CD8-positive, alpha-beta memory T cell (primary cell): ENCODE measurements around the gene CROCC. TPM values are rescaled to one million over a fixed set of nuclear protein-coding genes. Genes with fewer than 3 reads are reported as not detected.
A peak's percentile ranks its signal among the peaks of the same experiment; 100 is the strongest.

ENCODE experiments used
- CTCF ChIA-PET: fragments of 350-600 bp; sonication (Branson Sonifier 250); formaldehyde crosslinking; loops from one replicate; lab custom pipeline; 2021; ENCODE audit warnings: antibody characterized with exemption; lab: Charles Lee
- POLR2A ChIA-PET: fragments of 350-600 bp; sonication (Branson Sonifier 250); formaldehyde crosslinking; loops from one replicate; lab custom pipeline; 2021; ENCODE audit warnings: antibody characterized with exemption; lab: Charles Lee
- DNase-seq, 5 donors: peaks; one replicate each; pipeline versions ENCODE4 v3.0.0 to v3.0.0-alpha.2; 2020 to 2022; ENCODE audit warnings: mixed read lengths in 1 of 5
- H3K27ac ChIP-seq: one replicate; pipeline ENCODE4 v1.7.0; 2013; ENCODE audit warnings: low read depth, mild to moderate bottlenecking, low read length, moderate library complexity
- H3K27me3 ChIP-seq: 2 replicates; pipeline ENCODE4 v1.7.0; 2013; ENCODE audit warnings: low read length, mild to moderate bottlenecking; ENCODE audit not compliant: insufficient read depth, poor library complexity, severe bottlenecking
- H3K36me3 ChIP-seq: 2 replicates; pipeline ENCODE4 v1.7.0; 2013; ENCODE audit warnings: mild to moderate bottlenecking, low read length, moderate library complexity; ENCODE audit not compliant: insufficient read depth
- H3K4me1 ChIP-seq: 2 replicates; pipeline ENCODE4 v1.7.0; 2013; ENCODE audit warnings: mild to moderate bottlenecking, low read length, moderate library complexity; ENCODE audit not compliant: insufficient read depth
- H3K4me3 ChIP-seq: 2 replicates; pipeline ENCODE4 v1.7.0; 2013; ENCODE audit warnings: mild to moderate bottlenecking, low read length
- H3K9me3 ChIP-seq: 2 replicates; pipeline ENCODE4 v1.7.0; 2013; ENCODE audit warnings: mild to moderate bottlenecking, low read length
- H3K27ac Mint-ChIP-seq, 8 donors: one replicate each; pipeline ENCODE4 v1.8.0; 2020 to 2021; ENCODE audit warnings: mixed read lengths in 8 of 8, mild to moderate bottlenecking in 6 of 8, inconsistent platforms in 3 of 8, moderate library complexity in 3 of 8
- H3K27me3 Mint-ChIP-seq, 2 donors: one replicate each; pipeline ENCODE4 v1.8.0; 2020 to 2021; ENCODE audit warnings: mixed read lengths in 2 of 2, mild to moderate bottlenecking in 1 of 2, moderate library complexity in 1 of 2
- H3K36me3 Mint-ChIP-seq, 3 donors: one replicate each; pipeline ENCODE4 v1.8.0; 2020 to 2021; ENCODE audit warnings: mixed read lengths in 3 of 3, inconsistent platforms in 1 of 3, mild to moderate bottlenecking in 1 of 3
- H3K4me1 Mint-ChIP-seq, 3 donors: one replicate each; pipeline ENCODE4 v1.8.0; 2020 to 2021; ENCODE audit warnings: mixed read lengths in 3 of 3, inconsistent platforms in 1 of 3, mild to moderate bottlenecking in 1 of 3
- H3K4me3 Mint-ChIP-seq, 7 donors: one replicate each; pipeline ENCODE4 v1.8.0; 2020 to 2021; ENCODE audit warnings: mixed read lengths in 7 of 7, mild to moderate bottlenecking in 6 of 7, moderate library complexity in 4 of 7, inconsistent platforms in 2 of 7
- H3K9me3 Mint-ChIP-seq, 5 donors: one replicate each; pipeline ENCODE4 v1.8.0; 2020 to 2022; ENCODE audit warnings: mixed read lengths in 5 of 5, mild to moderate bottlenecking in 3 of 5, moderate library complexity in 2 of 5, inconsistent platforms in 1 of 5
- polyA plus RNA-seq: library from polyadenylated mRNA; unstranded; fragments of 300-500 nt; fragmentation: Illumina TruSeq; gene quantifications from one replicate; pipeline ENCODE4 v1.2.3, GENCODE V29; 2021
- total RNA-seq, 2 experiments: library from RNA; stranded (reverse); gene quantifications; one replicate each; pipeline ENCODE4 v1.2.3, GENCODE V29; 2021

Gene CROCC
- total and polyA plus RNA-seq, 3 experiments from 2014 or later: 6.9 to 30.1 (median 25.6) TPM

DNA sequence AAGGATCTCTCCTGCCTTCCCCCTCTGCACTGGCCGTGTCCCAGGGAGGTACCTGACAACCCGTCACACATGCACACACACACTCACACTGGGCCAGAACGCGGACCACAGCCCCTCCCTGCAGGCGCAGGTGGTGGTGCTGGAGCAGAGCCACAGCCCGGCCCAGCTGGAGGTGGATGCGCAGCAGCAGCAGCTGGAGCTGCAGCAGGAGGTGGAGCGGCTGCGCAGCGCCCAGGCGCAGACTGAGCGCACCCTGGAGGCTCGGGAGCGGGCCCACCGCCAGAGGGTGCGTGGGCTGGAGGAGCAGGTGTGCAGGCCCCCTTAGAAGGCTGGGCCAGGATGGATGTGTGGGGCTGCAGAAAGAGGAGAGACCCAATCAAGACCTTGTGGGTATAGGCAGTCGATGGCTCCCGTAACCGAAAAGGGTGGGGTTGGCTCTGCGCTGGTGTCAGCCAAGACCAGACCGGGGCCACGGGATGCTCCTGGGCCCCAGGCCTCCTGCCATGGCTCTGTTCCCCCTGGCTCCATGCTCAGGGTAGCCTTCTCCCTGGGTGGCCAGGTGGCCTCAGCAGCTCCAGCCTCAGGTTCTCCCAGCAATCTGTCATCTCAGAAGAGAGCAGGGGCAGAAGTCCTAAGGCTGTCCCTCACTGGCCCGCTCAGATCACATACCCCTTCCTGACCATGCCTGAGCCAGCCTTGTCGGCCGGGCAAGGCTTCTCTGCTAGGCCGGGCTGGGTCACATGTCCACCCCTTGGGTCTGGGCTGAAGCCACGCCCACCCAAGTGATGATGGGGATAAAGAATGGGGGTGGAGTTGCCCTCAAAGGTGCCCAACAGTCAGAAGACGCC is 49.8 kb downstream of the CROCC start:
- H3K9me3 Mint-ChIP-seq: no peaks in the 10 kb centered on the region
- H3K27ac Mint-ChIP-seq: peak overlapping the region in 1 of 8 donors; percentile 36
- ChIA-PET POLR2A (no interaction called here), CTCF (no interaction called here)
- H3K4me3 ChIP-seq: no peak overlapping the region
- no peak for DNase-seq
- no peaks in the 10 kb centered on the region for H3K4me1 ChIP-seq
- H3K27me3 ChIP-seq: no peaks in the 10 kb centered on the region
- no peak overlapping the region for H3K27ac ChIP-seq
- H3K27me3 Mint-ChIP-seq: no peaks in the 10 kb centered on the region
- H3K36me3 ChIP-seq: no peaks in the 10 kb centered on the region
- H3K4me1 Mint-ChIP-seq: no peaks in the 10 kb centered on the region
- H3K36me3 Mint-ChIP-seq: peaks cover 0 to 31% (median 5%) of the 10 kb centered on the region in 3 donors
- H3K9me3 ChIP-seq: no peaks in the 10 kb centered on the region
- no peak overlapping the region for H3K4me3 Mint-ChIP-seq

DNA sequence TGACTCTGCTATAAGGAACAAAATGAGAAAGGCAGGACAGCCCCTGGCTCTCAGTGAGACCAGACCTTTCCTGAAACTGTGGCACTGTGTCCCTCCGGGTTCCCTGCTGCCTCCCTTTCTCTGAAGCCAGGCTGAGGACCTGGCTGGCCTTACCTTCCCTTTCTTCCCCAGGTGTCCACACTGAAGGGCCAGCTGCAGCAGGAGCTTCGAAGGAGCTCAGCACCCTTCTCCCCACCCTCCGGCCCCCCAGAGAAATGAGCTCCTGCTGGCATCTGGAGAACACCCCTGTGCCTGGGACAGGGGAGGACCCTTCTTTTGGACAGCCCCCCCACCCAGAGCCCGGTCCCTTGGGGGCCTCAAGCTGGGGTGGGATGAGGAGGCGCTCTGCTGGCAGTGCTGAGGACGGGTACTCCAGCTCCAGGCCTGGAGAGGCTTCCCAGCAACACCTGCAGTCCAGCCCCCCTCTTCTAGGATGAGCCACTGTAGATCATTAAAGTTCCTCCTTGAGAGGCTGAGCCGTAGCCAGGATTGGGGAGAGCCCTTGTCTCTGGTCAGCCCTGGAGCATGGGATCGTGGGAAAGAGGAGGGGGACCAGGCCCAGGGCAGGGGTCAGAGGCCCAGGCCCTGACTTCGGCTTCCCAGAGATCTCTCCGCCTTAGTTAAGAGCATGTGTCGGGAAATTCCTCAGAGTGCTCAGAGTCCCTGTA is 50.6 kb downstream of the CROCC start:
- Mint-ChIP-seq H3K4me3 (no peak overlapping the region), H3K27ac (peak overlapping the region in 2 of 8 donors; percentile 26 to 61), H3K9me3 (no peaks in the 10 kb centered on the region), H3K27me3 (peaks cover 0 to 1% of the 10 kb centered on the region in 2 donors), H3K4me1 (no peaks in the 10 kb centered on the region), H3K36me3 (peaks cover 0 to 25% (median 4%) of the 10 kb centered on the region in 3 donors)
- Histone ChIP-seq H3K36me3 (no peaks in the 10 kb centered on the region), H3K27me3 (no peaks in the 10 kb centered on the region), H3K9me3 (no peaks in the 10 kb centered on the region), H3K4me3 (no peak overlapping the region), H3K4me1 (no peaks in the 10 kb centered on the region), H3K27ac (no peak overlapping the region)
- DNase-seq: no peak
- CTCF ChIA-PET: no interaction called here
- POLR2A ChIA-PET: no interaction called here

DNA sequence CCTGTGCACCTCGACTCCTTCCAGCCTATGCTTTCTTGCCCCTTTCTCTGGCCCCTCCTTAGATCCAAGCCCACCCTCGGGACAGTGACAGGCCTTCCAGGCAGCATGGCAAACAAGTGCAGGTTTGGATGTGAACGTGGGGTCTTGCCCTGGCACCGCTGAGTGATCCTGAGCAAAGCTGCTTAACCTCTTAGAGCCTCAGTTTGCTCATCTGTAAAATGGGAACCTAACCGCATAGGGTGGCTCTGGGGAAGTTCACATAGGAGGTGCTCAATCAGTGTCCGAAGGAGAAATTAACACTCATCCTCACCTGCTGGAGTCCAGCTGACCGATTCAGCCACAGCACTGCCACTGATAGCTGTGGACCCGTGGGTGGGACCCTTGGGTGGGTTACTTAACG is 51.5 kb downstream of the CROCC start:
- H3K4me1 Mint-ChIP-seq: no peaks in the 10 kb centered on the region
- no peak for DNase-seq
- H3K36me3 Mint-ChIP-seq: peaks cover 0 to 21% (median 4%) of the 10 kb centered on the region in 3 donors
- Histone ChIP-seq H3K36me3 (no peaks in the 10 kb centered on the region), H3K4me1 (no peaks in the 10 kb centered on the region), H3K4me3 (no peak overlapping the region), H3K27ac (no peak overlapping the region), H3K9me3 (no peaks in the 10 kb centered on the region), H3K27me3 (no peaks in the 10 kb centered on the region)
- ChIA-PET CTCF (no interaction called here), POLR2A (no interaction called here)
- H3K27me3 Mint-ChIP-seq: peaks cover 0 to 3% of the 10 kb centered on the region in 2 donors
- H3K4me3 Mint-ChIP-seq: peak overlapping the region in 1 of 7 donors; percentile 63
- H3K9me3 Mint-ChIP-seq: no peaks in the 10 kb centered on the region
- H3K27ac Mint-ChIP-seq: no peak overlapping the region

DNA sequence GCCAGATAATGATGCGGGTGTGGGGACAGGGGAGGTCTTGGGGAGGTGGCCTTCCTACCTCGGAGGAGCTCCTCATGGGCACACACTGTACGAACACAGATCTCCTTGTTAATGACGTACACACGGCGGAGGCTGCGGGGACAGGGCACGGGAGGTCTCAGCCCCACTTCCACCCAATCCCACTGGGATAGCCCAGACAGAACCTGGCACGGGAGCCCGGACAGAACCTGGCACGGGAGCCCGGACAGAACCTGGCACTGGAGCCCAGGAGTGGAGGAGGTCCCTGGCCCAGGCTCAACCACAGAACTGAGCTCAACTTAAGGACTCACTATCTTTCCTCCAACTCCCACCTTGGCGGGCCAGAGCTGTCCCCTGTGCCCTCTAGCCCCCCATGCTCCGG is 53.5 kb downstream of the CROCC start:
- H3K4me3 Mint-ChIP-seq: no peak overlapping the region
- H3K36me3 Mint-ChIP-seq: peaks cover 0 to 4% (median 4%) of the 10 kb centered on the region in 3 donors
- H3K9me3 Mint-ChIP-seq: no peaks in the 10 kb centered on the region
- H3K4me1 ChIP-seq: no peaks in the 10 kb centered on the region
- H3K27ac ChIP-seq: no peak overlapping the region
- no peaks in the 10 kb centered on the region for H3K36me3 ChIP-seq
- POLR2A ChIA-PET: no interaction called here
- DNase-seq: no peak
- CTCF ChIA-PET: no interaction called here
- H3K4me1 Mint-ChIP-seq: no peaks in the 10 kb centered on the region
- no peak overlapping the region for H3K4me3 ChIP-seq
- H3K9me3 ChIP-seq: no peaks in the 10 kb centered on the region
- no peaks in the 10 kb centered on the region for H3K27me3 ChIP-seq
- H3K27me3 Mint-ChIP-seq: peaks cover 0 to 4% of the 10 kb centered on the region in 2 donors
- no peak overlapping the region for H3K27ac Mint-ChIP-seq

DNA sequence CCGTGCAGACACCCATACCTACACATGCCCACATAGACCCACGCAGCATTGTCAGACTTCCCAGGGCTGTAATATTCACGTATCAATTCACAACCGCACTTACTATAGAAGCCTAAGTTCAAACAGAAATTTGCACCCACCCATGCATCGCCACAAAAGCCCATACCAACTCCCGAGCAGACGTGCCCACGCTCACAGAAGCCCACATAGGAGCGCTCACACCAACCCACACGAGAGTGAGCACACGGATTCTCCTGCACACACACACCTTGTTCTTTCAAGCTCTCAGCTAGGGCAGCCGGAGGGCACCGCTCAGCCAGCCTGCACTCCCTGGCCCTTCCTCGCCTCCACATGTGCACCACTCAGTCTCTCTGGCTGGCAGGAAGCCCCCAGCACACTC is 54.1 kb downstream of the CROCC start:
- peaks cover 2% of the 10 kb centered on the region for H3K27me3 ChIP-seq
- no peaks in the 10 kb centered on the region for H3K9me3 ChIP-seq
- peaks cover 2 to 7% of the 10 kb centered on the region in 2 donors for H3K27me3 Mint-ChIP-seq
- peaks cover 0 to 4% (median 2%) of the 10 kb centered on the region in 3 donors for H3K36me3 Mint-ChIP-seq
- ChIA-PET CTCF (no interaction called here), POLR2A (no interaction called here)
- H3K4me1 Mint-ChIP-seq: peaks cover 2 to 3% (median 2%) of the 10 kb centered on the region in 3 donors
- no peak overlapping the region for H3K4me3 Mint-ChIP-seq
- H3K9me3 Mint-ChIP-seq: no peaks in the 10 kb centered on the region
- DNase-seq: no peak
- no peak overlapping the region for H3K27ac ChIP-seq
- H3K4me1 ChIP-seq: no peaks in the 10 kb centered on the region
- peak overlapping the region in 2 of 8 donors; percentile 4 to 61 for H3K27ac Mint-ChIP-seq
- H3K36me3 ChIP-seq: no peaks in the 10 kb centered on the region
- H3K4me3 ChIP-seq: no peak overlapping the region

DNA sequence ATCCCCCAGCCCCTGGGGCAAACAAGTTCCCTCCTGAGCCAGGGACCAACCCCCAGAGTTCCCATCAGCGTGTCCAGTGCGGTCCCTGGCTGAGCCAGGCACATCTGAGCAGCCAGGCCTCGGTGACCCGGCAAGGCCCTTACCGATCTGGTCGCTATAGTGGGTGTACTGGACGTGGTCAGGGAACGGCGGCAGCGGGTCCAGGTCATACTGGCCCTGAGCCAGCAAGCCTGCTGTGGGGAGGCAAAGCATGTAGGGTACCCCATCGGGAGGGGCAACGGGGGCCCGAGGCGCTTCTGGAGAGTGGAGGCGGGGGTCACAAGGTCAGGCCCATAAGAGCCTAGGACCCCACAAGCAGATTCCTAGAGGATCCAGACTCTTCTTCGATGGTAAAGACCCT is 55.2 kb downstream of the CROCC start:
- peak overlapping the region in 1 of 8 donors; percentile 91 for H3K27ac Mint-ChIP-seq
- Histone ChIP-seq H3K27ac (no peak overlapping the region), H3K4me3 (no peak overlapping the region), H3K4me1 (no peaks in the 10 kb centered on the region), H3K27me3 (peaks cover 9% of the 10 kb centered on the region), H3K9me3 (no peaks in the 10 kb centered on the region), H3K36me3 (no peaks in the 10 kb centered on the region)
- ChIA-PET CTCF (no interaction called here), POLR2A (no interaction called here)
- peaks cover 10 to 15% of the 10 kb centered on the region in 2 donors for H3K27me3 Mint-ChIP-seq
- DNase-seq: no peak
- no peaks in the 10 kb centered on the region for H3K9me3 Mint-ChIP-seq
- H3K4me3 Mint-ChIP-seq: no peak overlapping the region
- no peaks in the 10 kb centered on the region for H3K36me3 Mint-ChIP-seq
- peaks cover 9 to 11% (median 9%) of the 10 kb centered on the region in 3 donors for H3K4me1 Mint-ChIP-seq

DNA sequence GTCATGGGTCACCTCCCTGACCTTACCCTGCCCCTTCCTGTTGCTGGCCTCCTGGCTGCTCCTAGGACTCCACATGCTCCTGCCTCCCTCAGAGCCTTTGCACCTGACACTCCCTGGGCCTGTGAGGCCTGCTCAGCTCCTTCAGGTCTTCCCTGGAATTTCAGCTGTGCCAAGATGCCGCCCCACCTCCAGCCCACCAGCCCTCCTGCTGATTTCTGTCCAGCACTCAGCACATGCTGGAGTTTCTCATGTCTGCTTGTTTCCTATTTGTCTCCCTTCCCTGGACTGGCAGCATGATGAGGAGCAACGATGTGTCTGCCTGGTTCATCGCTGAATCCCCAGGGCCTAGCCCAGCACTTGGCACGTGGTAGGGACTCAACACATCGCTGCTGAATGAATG is 55.6 kb downstream of the CROCC start:
- no peak overlapping the region for H3K27ac ChIP-seq
- peaks cover 9 to 11% (median 9%) of the 10 kb centered on the region in 3 donors for H3K4me1 Mint-ChIP-seq
- peaks cover 9% of the 10 kb centered on the region for H3K27me3 ChIP-seq
- no peak overlapping the region for H3K4me3 Mint-ChIP-seq
- H3K36me3 Mint-ChIP-seq: no peaks in the 10 kb centered on the region
- H3K4me1 ChIP-seq: no peaks in the 10 kb centered on the region
- H3K4me3 ChIP-seq: no peak overlapping the region
- no peaks in the 10 kb centered on the region for H3K9me3 ChIP-seq
- H3K27ac Mint-ChIP-seq: peak overlapping the region in 2 of 8 donors; percentile 23 to 91
- ChIA-PET POLR2A (no interaction called here), CTCF (no interaction called here)
- DNase-seq: no peak
- H3K27me3 Mint-ChIP-seq: peaks cover 10 to 18% of the 10 kb centered on the region in 2 donors
- no peaks in the 10 kb centered on the region for H3K36me3 ChIP-seq
- no peaks in the 10 kb centered on the region for H3K9me3 Mint-ChIP-seq

DNA sequence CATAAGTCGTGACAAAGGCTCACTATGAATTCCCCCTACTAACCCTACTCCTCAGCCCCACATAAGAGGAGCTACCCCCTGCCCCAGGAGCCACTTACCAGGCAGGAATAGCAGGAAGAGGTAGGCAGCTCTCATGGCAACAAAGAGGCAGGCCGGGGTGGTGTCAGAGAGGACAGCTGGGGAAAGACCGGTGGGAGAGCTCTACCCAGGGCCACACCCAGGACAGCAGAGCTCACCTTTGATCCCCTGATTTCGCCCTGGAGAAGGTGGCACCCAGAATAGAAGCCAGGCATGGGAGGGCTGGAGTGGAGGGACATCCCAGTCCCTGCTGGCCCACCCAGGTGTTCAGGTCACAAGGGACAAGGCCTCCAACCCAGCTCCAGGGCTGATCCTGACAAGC is 56.4 kb downstream of the CROCC start:
- H3K4me1 ChIP-seq: no peaks in the 10 kb centered on the region
- ChIA-PET CTCF (interaction anchor here (1.6 kb wide), 1 partner anchor 22 kb away, joined by 4 read pairs; no protein-coding TSS in a partner anchor), POLR2A (no interaction called here)
- H3K27ac Mint-ChIP-seq: no peak overlapping the region
- no peak overlapping the region for H3K4me3 Mint-ChIP-seq
- no peak overlapping the region for H3K4me3 ChIP-seq
- H3K36me3 Mint-ChIP-seq: no peaks in the 10 kb centered on the region
- peaks cover 9 to 11% (median 9%) of the 10 kb centered on the region in 3 donors for H3K4me1 Mint-ChIP-seq
- no peak overlapping the region for H3K27ac ChIP-seq
- H3K36me3 ChIP-seq: no peaks in the 10 kb centered on the region
- H3K27me3 Mint-ChIP-seq: peaks cover 15 to 22% of the 10 kb centered on the region in 2 donors
- H3K9me3 Mint-ChIP-seq: no peaks in the 10 kb centered on the region
- no peak for DNase-seq
- H3K27me3 ChIP-seq: peaks cover 9% of the 10 kb centered on the region
- no peaks in the 10 kb centered on the region for H3K9me3 ChIP-seq
